ENCODE results near the gene GIMAP4.
"Not testable (repeated sequence)": the region's sequence is repeated elsewhere in the genome, so short reads cannot be mapped to it uniquely, and the experiment has no call there.

Gene GIMAP4

GRCh38 chr7:150585199-150585598 is 18.0 kb downstream of the GIMAP4 start:
- no peak for DNase-seq

- no peak for DNase-seq
These were observed 19.0 kb downstream of the GIMAP4 start for GRCh38 chr7:150586068-150586784.

GRCh38 chr7:150586785-150587152 is 19.6 kb downstream of the GIMAP4 start:
- DNase-seq, result no peak

GRCh38 chr7:150587551-150587950 is 20.4 kb downstream of the GIMAP4 start:
- no peak for DNase-seq

GRCh38 chr7:150594805-150595204 is 27.6 kb downstream of the GIMAP4 start:
- no peak for DNase-seq

- no peak for DNase-seq
These were observed 28.2 kb downstream of the GIMAP4 start for GRCh38 chr7:150595361-150595760.

- DNase-seq, result not testable (repeated sequence)
These were observed 36.4 kb downstream of the GIMAP4 start for GRCh38 chr7:150603600-150603999.

GRCh38 chr7:150610233-150610632 is 43.0 kb downstream of the GIMAP4 start:
- DNase-seq, result no peak

- DNase-seq, result no peak
These were observed 45.7 kb downstream of the GIMAP4 start for GRCh38 chr7:150612925-150613324.

GRCh38 chr7:150613880-150614279 is 46.7 kb downstream of the GIMAP4 start:
- DNase-seq, result no peak

GRCh38 chr7:150614426-150614825 is 47.2 kb downstream of the GIMAP4 start:
- not testable (repeated sequence) for DNase-seq

GRCh38 chr7:150615221-150615755 is 48.1 kb downstream of the GIMAP4 start:
- DNase-seq, result not testable (repeated sequence)

- no peak for DNase-seq
These were observed 52.9 kb downstream of the GIMAP4 start for GRCh38 chr7:150620061-150620460.

GRCh38 chr7:150620617-150621371 is 53.6 kb downstream of the GIMAP4 start:
- DNase-seq, result no peak

GRCh38 chr7:150621376-150621775 is 54.2 kb downstream of the GIMAP4 start:
- no peak for DNase-seq

All from NCI-H526 treated with DMSO at 0.1 percent for 48 hours (cell line).